Fibroblast of lung (primary cell): ENCODE results near the gene FBF1. TPM values are rescaled to one million over a fixed set of nuclear protein-coding genes. Genes with fewer than 3 reads are reported as not detected.

ENCODE experiments used
- DNase-seq, 2 donors: peaks; one replicate each; pipeline versions ENCODE4 v3.0.0 to v3.0.0-alpha.2; 2010; ENCODE audit warnings: low read depth in 2 of 2
- H2AFZ ChIP-seq: 2 replicates; pipeline ENCODE4 v1.5.1; 2012; ENCODE audit warnings: low read length, control low read depth, inconsistent platforms
- H3K27ac ChIP-seq: 2 replicates; pipeline ENCODE4 v1.5.1; 2011; ENCODE audit warnings: low read length, control low read depth; ENCODE audit not compliant: insufficient read depth
- H3K27me3 ChIP-seq: 2 replicates; pipeline ENCODE4 v1.5.1; 2011; ENCODE audit warnings: mild to moderate bottlenecking, low read length; ENCODE audit not compliant: control insufficient read depth, insufficient read depth
- H3K36me3 ChIP-seq: 2 replicates; pipeline ENCODE4 v1.5.1; 2011; ENCODE audit warnings: low read length; ENCODE audit not compliant: control insufficient read depth, insufficient read depth
- H3K4me1 ChIP-seq: 2 replicates; pipeline ENCODE4 v1.5.1; 2011; ENCODE audit warnings: low read length; ENCODE audit not compliant: control insufficient read depth, insufficient read depth; ENCODE audit errors: extremely low read depth
- H3K4me2 ChIP-seq: 2 replicates; pipeline ENCODE4 v1.5.1; 2011; ENCODE audit warnings: low read length, control low read depth; ENCODE audit not compliant: insufficient read depth; ENCODE audit errors: extremely low read depth
- H3K4me3 ChIP-seq, 4 experiments: fragments of 200-600 bp in 1 of 4; sonication (generic) in 1 of 4; replicated peaks in 1 of 4; 2 replicates each; pipeline ENCODE4 v1.5.1; 2011 to 2016; ENCODE audit warnings: low read length in 4 of 4, low read depth in 3 of 4, mild to moderate bottlenecking in 3 of 4, control low read depth in 2 of 4, inconsistent platforms in 1 of 4, mixed read lengths in 1 of 4; ENCODE audit not compliant: insufficient read depth in 1 of 4; ENCODE audit errors: control extremely low read depth in 1 of 4
- H3K79me2 ChIP-seq: 2 replicates; pipeline ENCODE4 v1.5.1; 2012; ENCODE audit warnings: mild to moderate bottlenecking, low read length, inconsistent platforms; ENCODE audit not compliant: control insufficient read depth, insufficient read depth
- H3K9ac ChIP-seq: 2 replicates; pipeline ENCODE4 v1.5.1; 2011; ENCODE audit warnings: mild to moderate bottlenecking, low read length, control low read depth; ENCODE audit not compliant: insufficient read depth
- H3K9me3 ChIP-seq: 2 replicates; pipeline ENCODE4 v1.5.1; 2012; ENCODE audit warnings: low read depth, low read length; ENCODE audit not compliant: control insufficient read depth, insufficient read depth
- H4K20me1 ChIP-seq: 2 replicates; pipeline ENCODE4 v1.5.1; 2011; ENCODE audit warnings: low read length; ENCODE audit not compliant: control insufficient read depth, insufficient read depth; ENCODE audit errors: extremely low read depth
- CTCF ChIP-seq, 2 donors: IDR thresholded peaks in 1 of 2; conservative IDR thresholded peaks in 1 of 2; 1 replicate in 1 of 2; 2 replicates in 1 of 2; pipeline ENCODE4 v1.5.1; 2011 to 2012; ENCODE audit warnings: low read length in 2 of 2, control low read depth in 1 of 2, inconsistent platforms in 1 of 2, low read depth in 1 of 2, mild to moderate bottlenecking in 1 of 2
- EZH2 ChIP-seq: IDR thresholded peaks from 2 replicates; pipeline ENCODE4 v1.5.1; 2012; ENCODE audit warnings: low read length, control low read depth, mild to moderate bottlenecking; ENCODE audit errors: missing control alignments
- polyA plus RNA-seq, 2 donors: library from polyadenylated mRNA; depleted of rRNA in 1 of 2; stranded (reverse) in 1 of 2; unstranded in 1 of 2; fragments of >200 nt; gene quantifications; 2 replicates each; pipeline ENCODE4 v1.2.1, GENCODE V29; 2011 to 2012; ENCODE audit warnings: missing spikeins in 1 of 2
- total RNA-seq: library from RNA; depleted of rRNA; stranded (reverse); fragments of >200 nt; gene quantifications from 2 replicates; pipeline ENCODE4 v1.2.1, GENCODE V29; 2014

The FBF1 gene
- total and polyA plus RNA-seq, 2 donors (not counting 1 experiment from before 2014, with no cell fraction given) = 1.6 to 11.2 TPM

- Histone ChIP-seq H3K4me2 (no peak overlapping the region), H3K4me3 (no peak overlapping the region)
These were observed 45.1 kb upstream of the FBF1 start for GRCh38 chr17:75985986-75986385.

GRCh38 chr17:75983501-75984181 is 42.8 kb upstream of the FBF1 start:
- Histone ChIP-seq H3K4me2 (no peak overlapping the region), H3K27ac (no peak overlapping the region), H3K9me3 (no peaks in the 10 kb centered on the region), H3K27me3 (no peaks in the 10 kb centered on the region), H3K4me1 (peaks cover 5% of the 10 kb centered on the region), H4K20me1 (no peaks in the 10 kb centered on the region), H2AFZ (no peak overlapping the region), H3K4me3 (no peak overlapping the region), H3K36me3 (no peaks in the 10 kb centered on the region), H3K79me2 (peaks cover under 1% of the 10 kb centered on the region), H3K9ac (no peak overlapping the region)
- TF ChIP-seq CTCF (conservative IDR thresholded peaks at IDR 0.05 in 1 of 2, IDR thresholded peaks at IDR 0.05 in 1 of 2; ENCODE audit: low read depth in 1 of 2, low read length in 2 of 2) (no peak), EZH2 (no peak)
- peak in 1 of 2 donors; percentile 67 for DNase-seq

More at GRCh38 chr17:75985986-75986385, 45.1 kb upstream of the FBF1 start:
- no peaks in the 10 kb centered on the region for H4K20me1 ChIP-seq
- H3K27me3 ChIP-seq = no peaks in the 10 kb centered on the region
- H3K9me3 ChIP-seq = no peaks in the 10 kb centered on the region
- H3K4me1 ChIP-seq = peaks cover 5% of the 10 kb centered on the region
- H3K27ac ChIP-seq = no peak overlapping the region
- no peak for DNase-seq
- H3K9ac ChIP-seq = no peak overlapping the region
- no peaks in the 10 kb centered on the region for H3K79me2 ChIP-seq
- no peaks in the 10 kb centered on the region for H3K36me3 ChIP-seq
- no peak overlapping the region for H2AFZ ChIP-seq
- no peak for TF ChIP-seq EZH2
- no peak for TF ChIP-seq CTCF (conservative IDR thresholded peaks at IDR 0.05 in 1 of 2, IDR thresholded peaks at IDR 0.05 in 1 of 2; ENCODE audit: low read depth in 1 of 2, low read length in 2 of 2)

- Histone ChIP-seq H3K4me1 (peaks cover 5% of the 10 kb centered on the region), H3K4me3 (no peak overlapping the region), H3K4me2 (no peak overlapping the region), H3K79me2 (peaks cover 9% of the 10 kb centered on the region), H3K9me3 (no peaks in the 10 kb centered on the region), H3K27me3 (no peaks in the 10 kb centered on the region), H3K27ac (no peak overlapping the region), H4K20me1 (no peaks in the 10 kb centered on the region), H3K36me3 (no peaks in the 10 kb centered on the region), H3K9ac (no peak overlapping the region), H2AFZ (no peak overlapping the region)
- TF ChIP-seq CTCF (conservative IDR thresholded peaks at IDR 0.05 in 1 of 2, IDR thresholded peaks at IDR 0.05 in 1 of 2; ENCODE audit: low read depth in 1 of 2, low read length in 2 of 2) (no peak), EZH2 (no peak)
- no peak for DNase-seq
These were observed 40.3 kb upstream of the FBF1 start for GRCh38 chr17:75981019-75981615.
